Right kidney (tissue), 9 donors: Measurements from ENCODE around the gene MMUT.
"Not testable (repeated sequence)": the region's sequence is repeated elsewhere in the genome, so short reads cannot be mapped to it uniquely, and the experiment has no call there.

Source experiments
- DNase-seq: peaks from one replicate; pipeline ENCODE4 v3.0.0-alpha.2; 2016
- long read RNA-seq, 8 donors: transcript quantifications; one replicate each; lab custom pipeline, GENCODE V29; 2026

MMUT gene
- long read RNA-seq, donor 1, transcript MUT-201 (13 exons, 3,749 nt) = major isoform, 14 of 26 reads
- long read RNA-seq, donor 1, partial matches to known transcripts = 12 of 26 reads
- long read RNA-seq, donor 1, other reads (novel, unspliced or antisense) = 0 of 26 reads
- long read RNA-seq, donor 2, transcript MUT-201 (13 exons, 3,749 nt) = major isoform, 6 of 19 reads
- long read RNA-seq, donor 2, partial matches to known transcripts = 13 of 19 reads
- long read RNA-seq, donor 2, other reads (novel, unspliced or antisense) = 0 of 19 reads
- long read RNA-seq, donor 3, transcript MUT-201 (13 exons, 3,749 nt) = major isoform, 5 of 5 reads
- long read RNA-seq, donor 3, partial matches to known transcripts = 0 of 5 reads
- long read RNA-seq, donor 3, other reads (novel, unspliced or antisense) = 0 of 5 reads
- long read RNA-seq, donor 4, transcript MUT-201 (13 exons, 3,749 nt) = major isoform, 13 of 23 reads
- long read RNA-seq, donor 4, partial matches to known transcripts = 10 of 23 reads
- long read RNA-seq, donor 4, other reads (novel, unspliced or antisense) = 0 of 23 reads
- long read RNA-seq, donor 5, transcript MUT-201 (13 exons, 3,749 nt) = major isoform, 12 of 29 reads
- long read RNA-seq, donor 5, partial matches to known transcripts = 17 of 29 reads
- long read RNA-seq, donor 5, other reads (novel, unspliced or antisense) = 0 of 29 reads
- long read RNA-seq, donor 6, transcript MUT-201 (13 exons, 3,749 nt) = major isoform, 6 of 11 reads
- long read RNA-seq, donor 6, partial matches to known transcripts = 5 of 11 reads
- long read RNA-seq, donor 6, other reads (novel, unspliced or antisense) = 0 of 11 reads
- long read RNA-seq, donor 7, transcript MUT-201 (13 exons, 3,749 nt) = major isoform, 12 of 25 reads
- long read RNA-seq, donor 7, partial matches to known transcripts = 13 of 25 reads
- long read RNA-seq, donor 7, other reads (novel, unspliced or antisense) = 0 of 25 reads
- long read RNA-seq, donor 8, transcript MUT-201 (13 exons, 3,749 nt) = major isoform, 12 of 25 reads
- long read RNA-seq, donor 8, partial matches to known transcripts = 13 of 25 reads
- long read RNA-seq, donor 8, other reads (novel, unspliced or antisense) = 0 of 25 reads

DNA sequence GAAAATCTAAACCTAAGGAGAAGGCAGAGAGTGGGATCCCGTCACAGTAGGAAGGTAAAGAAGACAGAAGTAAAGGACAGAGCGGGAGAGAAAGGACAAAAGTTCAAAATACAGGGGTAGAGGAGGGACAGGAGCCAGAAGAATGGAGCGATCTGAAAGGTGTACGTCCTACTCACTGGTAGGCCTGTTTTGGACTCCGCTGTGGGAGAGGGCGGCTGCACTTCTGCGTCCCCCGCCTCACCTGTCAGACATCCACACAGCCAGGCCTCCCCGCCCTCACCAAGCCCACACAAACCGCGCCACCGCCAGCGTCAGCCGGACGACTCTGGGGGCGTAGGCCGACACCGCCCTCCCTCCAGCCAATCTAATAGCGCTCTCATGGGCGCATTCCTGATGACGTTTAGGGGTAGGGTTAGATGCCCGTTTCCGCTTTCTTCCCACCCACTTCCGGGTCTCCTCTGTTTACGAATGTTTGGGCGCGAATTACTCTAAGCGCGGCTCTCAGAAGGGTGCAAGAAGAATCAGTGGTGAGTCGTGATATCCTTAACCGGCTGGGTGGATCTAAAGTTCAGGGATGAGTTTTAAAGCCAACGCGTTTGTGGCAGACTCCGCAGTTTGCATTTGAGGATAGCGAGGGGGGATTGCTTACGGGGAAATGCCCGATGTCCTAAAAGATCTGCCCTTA, at the start of gene MMUT, which contains the start of gene CENPQ:
MMUT (minus strand) TSS at position 327 of the 685 bp plus-strand sequence. CDS start 3,787 bp downstream, outside the sequence.
CENPQ (plus strand) TSS at position 444 of the 685 bp plus-strand sequence. CDS start 6,807 bp downstream, outside the sequence.
- DNase-seq = peak; percentile 79

DNA sequence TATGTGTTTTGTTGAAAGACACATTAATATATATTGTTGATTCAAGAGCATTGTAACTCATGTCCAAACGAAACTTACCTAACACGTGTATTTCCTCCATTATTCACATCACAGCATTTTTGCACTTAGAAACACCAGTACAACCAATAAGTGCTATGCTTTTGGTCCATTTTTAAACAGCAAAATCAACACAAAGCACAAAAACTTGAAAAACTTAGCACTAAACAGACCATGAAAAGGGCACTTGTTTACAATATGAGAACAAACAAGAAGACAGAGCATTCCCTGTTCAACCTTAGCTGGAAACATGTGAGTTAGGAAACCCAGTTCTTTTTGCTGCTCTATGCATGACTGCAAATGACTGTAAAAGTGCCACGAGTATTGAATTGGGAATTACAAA, 46.3 kb upstream of the MMUT start:
- no peak for DNase-seq

DNA sequence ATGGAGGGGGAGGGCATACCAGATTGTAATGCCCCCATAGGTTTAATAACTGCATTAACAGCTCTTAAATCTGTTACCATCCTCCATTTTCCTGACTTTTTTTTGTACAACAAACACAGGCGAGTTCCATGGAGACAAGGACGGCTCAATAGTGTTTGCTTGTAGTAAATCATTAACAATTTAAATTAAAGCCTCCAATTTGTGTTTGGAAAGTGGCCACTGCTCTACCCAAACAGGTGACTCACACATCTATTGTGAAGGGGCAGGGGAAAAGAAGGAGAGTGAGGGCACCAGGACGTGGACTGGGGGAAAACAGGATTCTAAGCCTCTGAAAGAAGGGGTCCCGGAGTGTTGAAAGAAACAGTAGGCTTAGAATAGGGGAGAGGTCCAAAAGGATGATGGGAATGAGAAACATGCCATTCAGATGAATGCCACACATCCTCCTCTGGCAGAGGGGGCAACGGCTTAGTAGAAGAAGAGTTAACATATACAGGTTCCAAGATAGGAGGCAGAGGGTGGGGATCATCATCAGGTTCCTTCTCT, 43.6 kb upstream of the MMUT start:
- no peak for DNase-seq

DNA sequence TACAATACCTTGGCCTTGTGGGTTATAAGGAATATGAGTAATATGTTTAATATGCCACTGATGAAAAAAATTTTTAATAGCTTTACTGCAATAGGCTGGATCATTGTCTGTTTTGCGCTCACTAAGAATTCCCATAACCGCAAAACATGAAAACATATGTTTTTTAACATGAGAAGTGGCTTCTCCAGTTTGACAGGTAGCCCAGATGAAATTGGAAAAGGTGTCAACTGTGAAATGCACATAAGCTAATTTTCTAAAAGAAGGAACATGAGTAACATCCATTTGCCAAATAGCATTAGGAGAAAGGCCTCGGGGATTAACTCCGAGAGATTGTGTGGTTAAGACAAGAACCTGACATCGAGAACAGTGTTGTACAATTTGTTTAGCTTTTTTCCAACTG, 41.6 kb upstream of the MMUT start:
- no peak for DNase-seq

DNA sequence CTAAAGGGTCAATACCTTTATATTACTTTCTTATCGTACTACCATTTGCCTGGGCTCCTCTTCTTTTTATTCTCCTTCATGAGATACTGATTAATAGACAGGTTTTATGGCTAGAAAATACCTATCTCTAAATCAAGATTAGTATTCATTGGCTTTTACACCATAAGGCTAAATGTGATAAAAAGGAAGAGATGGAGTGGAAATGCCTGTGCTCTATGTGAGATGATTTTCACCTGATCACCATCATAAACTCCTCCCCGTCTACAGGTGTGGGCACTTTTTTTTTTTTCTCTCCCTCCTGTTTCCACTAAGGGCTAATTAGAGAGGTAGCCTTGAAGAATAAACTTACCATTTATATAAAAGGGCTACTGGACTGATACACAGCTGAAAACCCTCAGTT, 36.6 kb upstream of the MMUT start, which contains the start of gene GLYATL3:
GLYATL3 (plus strand) TSS at position 301 of the 400 bp plus-strand sequence. CDS start 12,068 bp downstream, outside the sequence.
- DNase-seq = no peak

DNA sequence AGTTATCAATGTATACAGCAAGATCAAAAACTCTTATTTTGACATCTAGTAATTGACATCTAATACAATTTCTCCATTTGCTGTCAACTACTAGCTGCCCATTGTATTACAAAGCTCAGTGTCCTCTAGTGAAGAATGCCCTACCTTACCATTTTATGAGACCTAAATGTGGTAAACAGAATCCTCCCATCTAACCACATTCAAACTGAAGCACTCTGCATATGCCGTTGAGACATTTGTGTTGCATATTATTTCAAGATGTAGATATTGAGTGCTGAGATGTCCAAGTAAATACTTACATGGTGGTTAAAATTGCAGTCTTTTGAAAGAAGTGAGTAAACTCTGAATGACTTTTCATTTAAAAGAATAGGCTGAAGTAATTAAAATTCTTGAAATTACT, 36.1 kb upstream of the MMUT start:
- no peak for DNase-seq

DNA sequence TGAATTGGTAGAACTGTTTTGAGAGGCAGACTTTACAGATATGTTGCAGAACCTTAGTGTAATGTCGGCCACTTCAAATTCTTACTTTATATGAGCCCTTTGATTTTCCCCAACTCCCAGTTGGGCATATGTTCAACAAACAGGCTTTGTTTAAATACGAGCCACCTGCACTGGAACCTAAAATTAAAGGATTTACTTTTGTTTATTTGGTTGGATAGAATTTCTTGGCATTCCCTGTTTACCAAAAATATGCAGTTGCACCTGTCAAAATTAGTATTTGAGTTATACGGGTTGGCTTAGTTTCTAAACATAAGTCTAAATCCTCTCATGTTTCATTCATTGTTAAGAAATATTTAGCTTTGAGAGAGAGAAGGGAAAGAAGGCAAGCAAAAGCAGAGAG, 34.3 kb upstream of the MMUT start:
- no peak for DNase-seq

DNA sequence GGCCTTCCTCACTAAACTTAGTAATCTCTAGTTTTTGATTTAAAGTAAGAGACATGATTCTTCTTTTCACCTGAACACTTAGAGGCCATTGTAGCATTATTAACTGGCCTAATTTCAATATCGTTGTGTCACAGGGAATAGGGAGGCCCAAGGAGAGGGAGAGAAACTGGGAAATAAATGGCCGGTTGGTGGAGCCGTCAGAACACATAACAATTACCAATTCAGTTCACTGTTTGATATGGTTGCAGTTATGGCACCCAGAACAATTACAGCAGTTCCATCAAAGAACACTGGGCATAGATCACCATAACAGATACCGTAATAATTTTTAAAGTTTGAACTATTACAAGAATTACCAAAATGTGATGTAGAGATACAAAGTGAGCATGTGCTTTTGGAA, 27.6 kb upstream of the MMUT start:
- no peak for DNase-seq

DNA sequence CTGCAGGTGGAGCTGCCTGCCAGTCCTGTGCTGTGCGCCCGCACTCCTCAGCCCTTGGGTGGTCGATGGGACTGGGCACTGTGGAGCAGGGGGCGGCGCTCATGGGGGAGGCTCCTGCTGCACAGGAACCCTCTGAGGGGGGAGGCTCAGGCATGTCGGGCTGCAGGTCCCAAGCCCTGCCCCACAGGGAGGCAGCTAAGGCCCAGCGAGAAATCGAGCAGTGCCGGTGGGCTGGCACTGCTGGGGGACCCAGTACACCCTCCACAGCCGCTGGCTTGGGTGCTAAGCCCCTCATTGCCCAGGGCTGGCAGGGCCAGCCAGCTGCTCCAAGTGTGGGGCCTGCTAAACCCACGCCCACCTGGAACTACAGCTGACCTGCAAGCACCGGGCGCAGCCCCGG, 20.3 kb upstream of the MMUT start:
- DNase-seq = not testable (repeated sequence)

DNA sequence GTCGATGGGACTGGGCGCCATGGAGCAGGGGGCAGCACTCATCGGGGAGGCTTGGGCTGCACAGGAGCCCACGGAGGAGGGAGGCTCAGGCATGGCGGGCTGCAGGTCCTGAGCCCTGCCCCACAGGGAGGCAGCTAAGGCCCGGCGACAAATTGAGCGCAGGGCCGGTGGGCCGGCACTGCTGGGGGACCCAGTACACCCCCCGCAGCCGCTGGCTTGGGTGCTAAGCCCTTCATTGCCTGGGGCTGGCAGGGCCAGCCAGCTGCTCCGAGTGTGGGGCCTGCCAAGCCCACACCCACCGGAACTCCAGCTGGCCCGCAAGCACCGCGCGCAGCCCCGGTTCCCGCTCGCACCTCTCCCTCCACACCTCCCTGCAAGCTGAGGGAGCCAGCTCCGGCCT, 18.8 kb upstream of the MMUT start:
- not testable (repeated sequence) for DNase-seq

DNA sequence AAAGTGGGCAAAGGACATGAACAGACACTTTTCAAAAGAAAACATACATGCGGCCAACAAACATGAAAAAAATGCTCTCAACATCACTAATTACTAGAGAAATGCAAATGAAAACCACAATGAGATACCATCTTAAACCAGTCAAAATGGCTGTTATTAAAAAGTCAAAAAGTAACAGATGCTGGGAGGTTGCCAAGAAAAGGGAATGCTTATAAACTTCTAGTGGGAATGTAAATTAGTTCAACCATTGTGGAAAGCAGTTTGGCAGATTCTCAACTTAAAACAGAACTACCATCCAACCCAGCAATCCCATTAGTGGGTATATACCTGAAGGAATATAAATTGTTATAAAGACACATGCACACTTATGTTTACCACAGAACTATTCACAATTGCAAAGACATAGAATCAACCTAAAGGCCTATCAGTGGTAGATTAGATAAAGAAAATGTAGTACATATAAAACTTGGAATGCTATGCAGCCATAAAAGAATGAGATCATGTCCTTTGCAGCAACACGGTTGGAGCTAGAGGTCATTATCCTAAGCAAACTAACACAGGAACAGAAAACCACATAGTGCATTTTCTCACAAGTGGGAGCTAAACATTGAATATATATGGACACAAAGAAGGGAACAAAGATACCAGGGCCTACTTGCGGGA, 16.4 kb upstream of the MMUT start:
- DNase-seq = no peak

DNA sequence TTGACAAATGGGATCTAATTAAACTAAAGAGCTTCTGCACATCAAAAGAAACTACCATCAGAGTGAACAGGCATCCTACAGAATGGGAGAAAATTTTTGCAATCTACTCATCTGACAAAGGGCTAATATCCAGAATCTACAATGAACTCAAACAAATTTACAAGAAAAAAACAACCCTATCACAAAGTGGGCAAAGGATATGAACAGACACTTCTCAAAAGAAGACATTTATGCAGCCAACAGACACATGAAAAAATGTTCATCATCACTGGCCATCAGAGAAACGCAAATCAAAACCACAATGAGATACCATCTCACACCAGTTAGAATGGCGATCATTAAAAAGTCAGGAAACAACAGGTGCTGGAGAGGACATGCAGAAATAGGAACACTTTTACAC, 13.5 kb upstream of the MMUT start:
- DNase-seq = not testable (repeated sequence)

DNA sequence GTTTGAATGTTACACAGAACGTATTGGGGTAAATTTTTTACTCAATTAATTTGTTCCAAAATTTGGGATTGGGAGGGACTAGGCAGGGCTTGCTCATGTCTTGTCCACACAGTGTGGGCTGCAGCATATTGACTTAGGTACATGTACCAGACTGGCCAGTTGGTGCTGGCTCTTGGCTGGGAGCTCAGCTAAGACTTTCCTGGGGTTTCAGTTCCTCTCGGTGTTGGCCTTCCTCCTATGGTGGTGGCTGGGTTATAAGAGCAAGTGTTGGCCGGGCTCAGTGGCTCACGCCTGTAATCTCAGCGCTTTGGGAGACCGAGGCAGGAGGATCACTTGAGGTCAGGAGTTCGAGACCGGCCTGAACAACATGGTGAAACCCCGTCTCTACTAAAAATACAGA, 5.0 kb upstream of the MMUT start:
- no peak for DNase-seq

DNA sequence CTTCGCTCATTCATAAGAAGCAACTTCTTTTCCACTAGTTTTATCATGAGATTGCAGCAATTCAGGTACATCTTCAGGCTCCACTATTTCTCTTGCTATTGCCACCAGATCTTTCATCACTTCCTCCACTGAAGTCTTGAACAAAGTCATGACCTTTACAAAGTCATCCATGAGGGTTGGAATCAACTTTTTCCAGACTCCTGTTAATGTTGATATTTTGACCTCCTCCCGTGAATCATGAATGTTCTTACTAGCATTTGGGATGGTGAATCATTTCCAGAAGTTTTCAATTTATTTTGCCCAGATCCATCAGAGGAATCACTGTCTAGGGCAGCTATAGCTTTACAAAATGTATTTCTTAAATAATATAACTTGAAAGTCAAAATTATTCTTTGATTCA, 1.6 kb upstream of the MMUT start:
- no peak for DNase-seq

DNA sequence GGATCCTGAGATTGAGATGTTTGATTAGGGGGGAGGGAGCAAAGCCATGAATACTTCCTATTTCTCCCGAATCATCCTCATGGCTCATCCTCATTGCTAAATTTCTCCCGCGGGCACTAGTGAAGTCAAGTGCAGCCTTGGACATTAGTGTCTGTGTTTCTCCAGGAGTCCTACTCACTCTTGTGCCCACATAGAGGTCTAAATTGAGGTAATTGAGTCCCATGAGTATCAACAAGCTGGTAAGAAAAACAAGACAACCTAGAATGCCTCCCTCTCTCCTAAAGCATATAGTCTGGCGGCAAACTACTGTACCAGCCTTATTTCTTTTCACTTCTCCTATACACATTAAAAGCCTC, 537 bp upstream of the MMUT start:
- no peak for DNase-seq

DNA sequence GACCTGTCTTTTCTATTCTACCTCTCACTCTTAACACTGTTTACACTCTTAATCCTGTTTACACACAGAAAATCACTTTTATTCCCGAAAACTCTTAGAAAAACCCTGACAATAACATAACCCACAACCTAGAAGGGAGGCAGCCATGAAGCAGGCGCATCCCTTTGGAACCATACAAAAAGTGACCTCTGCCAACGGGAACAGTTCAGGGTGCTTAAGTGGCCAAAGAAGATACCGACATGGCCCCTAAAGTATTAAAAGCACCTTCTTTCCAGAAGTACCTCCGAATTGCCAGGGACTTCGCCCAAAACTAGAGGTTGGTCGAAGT, 490 bp downstream of the MMUT start:
- DNase-seq = no peak

DNA sequence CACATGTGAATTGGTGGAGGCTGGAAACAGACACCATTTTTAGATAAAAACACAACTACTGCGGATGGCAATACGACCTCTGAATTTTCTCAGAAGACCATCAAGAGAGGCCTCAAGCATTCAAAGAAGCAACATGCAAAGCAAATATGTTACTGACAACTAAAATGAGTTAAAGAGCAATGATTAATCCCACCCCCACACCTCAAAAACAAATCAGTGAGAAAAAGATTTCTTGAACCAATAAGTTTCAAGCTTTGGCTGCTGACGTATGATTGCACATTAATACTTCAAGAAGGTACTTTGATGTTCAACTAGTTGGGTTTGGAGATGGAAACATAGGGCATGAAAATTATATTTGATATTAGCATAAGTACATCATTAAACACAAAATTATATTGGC, 982 bp downstream of the MMUT start:
- no peak for DNase-seq

DNA sequence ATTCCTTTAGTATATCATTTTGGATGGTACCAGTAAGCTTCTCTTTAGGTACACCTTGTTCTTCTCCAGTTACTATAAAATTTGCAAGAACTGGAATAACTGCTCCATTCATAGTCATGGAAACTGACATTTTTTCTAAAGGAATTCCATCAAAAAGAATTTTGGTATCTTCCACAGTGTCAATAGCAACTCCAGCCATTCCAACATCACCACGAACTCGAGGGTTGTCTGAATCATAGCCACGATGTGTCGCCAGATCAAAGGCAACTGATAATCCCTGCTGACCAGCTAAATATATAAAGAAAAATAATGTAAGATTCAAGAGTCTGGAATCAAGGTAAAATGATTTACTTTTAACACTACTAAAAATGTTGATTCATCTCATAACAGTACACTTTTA, 5.3 kb downstream of the MMUT start:
- no peak for DNase-seq

DNA sequence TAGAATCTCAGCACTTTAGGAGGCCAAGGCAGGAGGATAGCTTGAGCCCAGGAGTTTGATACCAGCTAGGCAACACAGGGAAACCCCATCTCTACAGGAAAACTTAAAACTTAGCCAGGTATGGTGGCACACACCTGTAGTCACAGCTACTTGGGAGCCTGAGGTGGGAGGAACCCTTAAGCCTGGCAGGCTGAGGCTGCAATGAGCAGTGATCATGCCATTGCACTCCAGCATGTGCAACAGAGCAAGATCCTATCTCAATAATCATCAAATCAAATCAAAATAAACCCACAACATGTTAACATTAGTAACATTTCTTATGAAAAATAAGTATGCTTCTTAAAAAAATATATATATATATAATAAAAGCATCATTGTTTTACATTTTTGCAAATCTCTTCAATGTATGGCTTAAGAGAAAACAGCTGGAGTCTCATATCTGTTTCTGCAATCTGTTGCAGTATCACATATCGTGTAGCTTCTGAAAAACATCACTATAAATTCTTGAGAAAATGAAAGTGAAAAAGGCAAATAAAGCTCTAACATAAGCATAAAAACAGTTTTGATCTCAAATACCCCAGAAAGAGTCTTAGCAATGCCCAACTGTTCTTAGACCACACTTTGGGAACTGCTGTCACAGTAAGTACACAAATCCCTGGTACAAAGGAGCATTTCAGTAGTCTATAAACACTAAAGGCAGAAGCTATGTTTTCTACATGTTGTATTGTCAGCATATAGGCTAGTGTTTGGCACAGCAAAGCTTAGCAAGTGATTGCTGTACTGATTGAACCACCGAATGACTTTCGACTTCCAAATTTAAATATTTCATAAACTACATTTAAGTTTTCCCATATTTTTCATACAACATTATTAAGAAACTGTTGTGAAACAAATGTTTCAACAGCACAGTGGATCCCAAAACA, 8.0 kb downstream of the MMUT start:
- no peak for DNase-seq

DNA sequence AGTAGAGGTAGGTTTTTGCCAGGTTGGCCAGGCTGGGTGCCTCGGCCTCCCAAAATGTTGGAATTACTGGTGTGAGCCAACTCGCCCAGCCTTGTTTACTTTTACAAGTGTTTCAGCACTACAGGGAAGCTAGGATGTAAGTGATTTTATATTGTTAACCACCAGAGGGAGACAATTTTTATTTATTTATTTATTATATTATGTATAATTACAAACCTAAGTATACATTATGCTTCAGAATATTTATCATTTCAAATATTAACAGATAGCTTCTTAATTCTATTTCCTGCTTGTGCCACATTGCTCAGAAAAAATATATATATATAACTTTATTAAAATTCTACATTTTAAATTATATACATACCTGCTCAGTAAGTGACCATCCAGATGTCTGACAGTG, 9.8 kb downstream of the MMUT start:
- no peak for DNase-seq
